Ammon's horn (tissue), 1 donor: ENCODE results near the gene HOXC12.
A peak's percentile ranks its signal among the peaks of the same experiment; 100 is the strongest.

Experiments
- DNase-seq: peaks from one replicate; pipeline ENCODE4 v3.0.0-alpha.2; 2016; ENCODE audit warnings: low spot score

The HOXC12 gene

GRCh38 chr12:53996240-53997203 is 41.8 kb downstream of the HOXC12 start:
- DNase-seq = no peak

- DNase-seq = no peak
Observed at GRCh38 chr12:53997204-53998109, 42.8 kb downstream of the HOXC12 start.

- no peak for DNase-seq
Observed at GRCh38 chr12:53998110-53998899, 43.6 kb downstream of the HOXC12 start.

- DNase-seq = no peak
Observed at GRCh38 chr12:53998900-53999236, 44.2 kb downstream of the HOXC12 start.

GRCh38 chr12:53999559-54000115 is 44.9 kb downstream of the HOXC12 start:
- DNase-seq = no peak

- no peak for DNase-seq
Observed at GRCh38 chr12:54000116-54001114, 45.7 kb downstream of the HOXC12 start, which contains the start of gene HOXC9. Gene HOXC9, plus strand, starts transcription at chr12:54000161. Its CDS starts 28 bp downstream, at chr12:54000189.

- no peak for DNase-seq
Observed at GRCh38 chr12:54001283-54002187, 46.8 kb downstream of the HOXC12 start.

GRCh38 chr12:54002278-54002914 is 47.7 kb downstream of the HOXC12 start:
- DNase-seq = no peak

- no peak for DNase-seq
Observed at GRCh38 chr12:54002915-54003389, 48.2 kb downstream of the HOXC12 start.

- DNase-seq = no peak
Observed at GRCh38 chr12:54003625-54004024, 48.9 kb downstream of the HOXC12 start.

GRCh38 chr12:54004063-54004840 is 49.5 kb downstream of the HOXC12 start:
- no peak for DNase-seq

GRCh38 chr12:54004841-54005530 is 50.3 kb downstream of the HOXC12 start:
- no peak for DNase-seq

- no peak for DNase-seq
Observed at GRCh38 chr12:54005531-54005852, 50.8 kb downstream of the HOXC12 start.

GRCh38 chr12:54005853-54006558 is 51.3 kb downstream of the HOXC12 start:
- peak; percentile 86 for DNase-seq

GRCh38 chr12:54006559-54007220 is 52.0 kb downstream of the HOXC12 start:
- DNase-seq = no peak
